Measurements from ENCODE around the gene CCDC93.
"Not testable (repeated sequence)": the region's sequence is repeated elsewhere in the genome, so short reads cannot be mapped to it uniquely, and the experiment has no call there.

Gene CCDC93

GRCh38 chr2:117952701-117953100 lies 61.2 kb downstream of the CCDC93 start:
- peak; percentile 44 for DNase-seq (ENCODE audit: low spot score)

DNA sequence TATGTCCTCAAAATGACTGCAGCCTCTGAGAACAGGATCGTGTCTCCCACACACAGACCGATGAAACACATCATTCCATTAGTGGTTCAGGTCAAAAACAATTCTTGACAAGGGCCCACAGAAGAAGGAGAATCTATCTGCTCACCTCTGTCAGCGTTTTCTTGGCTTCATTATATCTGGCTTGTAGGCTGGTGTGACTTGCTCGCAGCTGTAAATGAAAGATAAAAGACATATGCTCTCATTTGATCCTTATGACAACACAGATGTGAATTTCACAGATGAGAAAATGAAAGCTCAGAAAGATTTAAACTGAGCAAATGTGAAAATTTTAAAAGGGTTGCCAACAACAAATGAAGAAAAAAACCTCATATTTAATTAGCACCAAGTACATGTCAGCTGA lies 61.6 kb downstream of the CCDC93 start:
- DNase-seq (ENCODE audit: low spot score): peak; percentile 83

GRCh38 chr2:117949806-117950205 lies 64.1 kb downstream of the CCDC93 start:
- peak; percentile 54 for DNase-seq (ENCODE audit: low spot score)

GRCh38 chr2:117948615-117949014 lies 65.3 kb downstream of the CCDC93 start:
- no peak for DNase-seq (ENCODE audit: low spot score)

DNA sequence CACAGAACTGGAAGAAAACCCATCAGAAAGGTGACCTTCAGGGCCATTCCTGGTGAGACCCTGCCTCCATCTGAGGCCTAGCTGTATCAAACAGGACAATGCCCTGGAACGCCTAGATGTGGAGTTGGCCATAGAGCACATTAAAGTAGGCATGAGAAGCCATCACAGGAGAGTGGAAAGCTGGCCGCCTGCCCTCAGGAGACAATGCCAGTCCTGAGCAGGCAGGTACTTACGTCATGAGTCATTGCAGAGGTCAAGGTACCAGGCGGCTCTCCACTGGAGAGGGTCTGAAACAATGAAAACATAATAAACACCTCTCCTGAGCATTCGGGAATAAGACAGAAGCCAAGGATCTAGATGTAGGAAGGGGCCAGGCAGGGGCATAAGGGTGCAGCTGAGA lies 68.6 kb downstream of the CCDC93 start:
- no peak for DNase-seq (ENCODE audit: low spot score)

DNA sequence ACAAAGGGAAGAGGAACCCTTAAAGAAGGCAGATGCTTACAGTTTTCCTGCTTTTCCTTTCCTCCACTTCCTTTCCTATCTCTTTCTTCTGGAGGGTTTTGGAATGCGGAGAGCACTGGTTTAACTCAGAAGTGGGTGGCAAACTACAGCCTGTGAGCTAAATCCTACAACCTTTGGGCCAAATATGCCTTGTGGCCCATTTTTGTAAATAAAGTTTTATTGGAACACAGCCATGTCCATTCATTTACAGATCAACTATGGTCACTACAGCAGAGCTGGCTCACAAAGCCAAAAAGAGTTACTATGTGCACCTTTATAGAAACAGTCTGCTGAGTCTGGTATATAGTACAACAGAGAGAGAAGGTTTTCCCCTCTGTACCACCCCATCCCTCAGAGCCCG lies 69.1 kb downstream of the CCDC93 start:
- no peak for DNase-seq (ENCODE audit: low spot score)

- DNase-seq (ENCODE audit: low spot score): no peak
Measured at GRCh38 chr2:117943013-117943672, 70.7 kb downstream of the CCDC93 start.

GRCh38 chr2:117942551-117942950 lies 71.3 kb downstream of the CCDC93 start:
- no peak for DNase-seq (ENCODE audit: low spot score)

- no peak for DNase-seq (ENCODE audit: low spot score)
Measured at GRCh38 chr2:117941693-117942092, 72.2 kb downstream of the CCDC93 start.

DNA sequence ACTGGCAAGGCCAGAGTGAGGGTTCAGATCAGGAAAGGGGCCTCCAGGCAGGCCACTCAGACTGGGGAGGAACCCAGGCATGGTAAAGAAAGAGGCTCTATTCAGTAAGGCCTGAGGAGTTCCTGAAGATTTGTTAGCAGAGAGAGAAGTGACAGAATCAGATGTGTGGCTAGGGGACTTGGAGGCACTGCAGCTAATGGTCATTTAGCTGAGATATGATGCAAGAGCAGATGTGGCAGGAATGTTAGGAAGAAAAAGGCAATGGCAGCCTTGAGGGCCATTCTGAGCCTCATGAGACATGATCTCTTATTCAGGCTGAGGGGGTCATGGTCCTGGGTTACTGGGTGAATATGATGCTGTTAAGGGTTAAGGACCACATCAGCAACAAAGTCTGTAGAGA lies 73.4 kb downstream of the CCDC93 start:
- no peak for DNase-seq (ENCODE audit: low spot score)

DNA sequence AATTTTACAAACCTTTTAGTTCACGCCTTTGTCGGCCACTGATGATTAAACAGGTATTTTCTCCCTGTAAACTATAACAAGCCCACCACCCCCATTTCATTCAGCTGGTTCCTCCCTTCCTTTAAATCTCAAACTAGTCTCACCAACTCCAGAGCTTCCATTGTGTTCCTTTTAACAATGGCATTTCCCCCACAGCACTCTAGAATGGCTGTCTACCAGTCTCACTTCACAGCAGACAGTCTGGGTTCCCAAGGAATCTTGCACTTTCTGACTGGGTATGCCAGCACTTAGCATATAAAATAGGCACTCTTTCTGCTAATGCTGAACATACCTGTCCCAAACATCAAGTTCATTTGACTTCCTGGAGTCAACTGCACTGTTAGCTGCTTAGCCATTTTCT lies 75.3 kb downstream of the CCDC93 start:
- no peak for DNase-seq (ENCODE audit: low spot score)

- no peak for DNase-seq (ENCODE audit: low spot score)
Measured at GRCh38 chr2:117936871-117937428, 76.9 kb downstream of the CCDC93 start.

- no peak for DNase-seq (ENCODE audit: low spot score)
Measured at GRCh38 chr2:117935954-117936353, 77.9 kb downstream of the CCDC93 start.

GRCh38 chr2:117935456-117935855 lies 78.4 kb downstream of the CCDC93 start:
- no peak for DNase-seq (ENCODE audit: low spot score)

- no peak for DNase-seq (ENCODE audit: low spot score)
Measured at GRCh38 chr2:117933884-117934354, 80.0 kb downstream of the CCDC93 start.

GRCh38 chr2:117931978-117932377 lies 81.9 kb downstream of the CCDC93 start:
- DNase-seq (ENCODE audit: low spot score): no peak

- DNase-seq (ENCODE audit: low spot score): no peak
Measured at GRCh38 chr2:117931266-117931665, 82.6 kb downstream of the CCDC93 start.

DNA sequence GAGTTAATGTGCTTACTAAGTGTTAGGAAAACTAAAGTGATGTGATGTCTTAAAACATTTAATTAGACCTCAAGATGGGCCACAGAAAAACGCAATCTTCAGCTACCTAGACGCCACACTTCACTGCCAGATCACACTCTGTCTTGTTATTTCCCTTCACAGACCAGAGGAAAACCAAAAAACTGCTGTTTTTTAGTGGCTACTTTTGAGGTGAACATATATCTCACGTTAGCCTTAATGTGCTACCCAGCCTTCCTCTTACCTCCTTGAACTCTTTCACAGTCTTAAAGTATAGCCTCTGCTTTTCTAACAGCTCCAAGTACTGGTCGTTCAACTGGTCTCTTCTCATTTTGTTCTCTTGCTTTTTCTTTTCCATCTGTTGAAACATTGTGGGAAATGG lies 83.1 kb downstream of the CCDC93 start:
- DNase-seq (ENCODE audit: low spot score): no peak

GRCh38 chr2:117923471-117923870 lies 90.4 kb downstream of the CCDC93 start:
- DNase-seq (ENCODE audit: low spot score): not testable (repeated sequence)

- DNase-seq (ENCODE audit: low spot score): no peak
Measured at GRCh38 chr2:117921520-117921919, 92.3 kb downstream of the CCDC93 start.

GRCh38 chr2:117918608-117919007 lies 95.3 kb downstream of the CCDC93 start:
- DNase-seq (ENCODE audit: low spot score): no peak

- DNase-seq (ENCODE audit: low spot score): peak; percentile 9
Measured at GRCh38 chr2:117917223-117917917, 96.5 kb downstream of the CCDC93 start.

DNA sequence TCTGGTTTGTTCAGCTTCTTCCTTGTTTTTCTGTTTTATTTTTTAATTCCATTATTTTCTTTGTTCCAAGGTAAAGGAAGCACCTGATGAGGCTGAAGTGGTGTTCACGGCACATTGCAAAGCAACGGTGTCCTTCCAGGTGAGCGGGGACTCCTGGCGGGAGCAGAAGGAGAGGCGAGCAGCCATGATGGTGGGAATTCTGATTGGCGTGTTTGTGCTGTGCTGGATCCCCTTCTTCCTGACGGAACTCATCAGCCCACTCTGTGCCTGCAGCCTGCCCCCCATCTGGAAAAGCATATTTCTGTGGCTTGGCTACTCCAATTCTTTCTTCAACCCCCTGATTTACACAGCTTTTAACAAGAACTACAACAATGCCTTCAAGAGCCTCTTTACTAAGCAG lies 110.9 kb downstream of the CCDC93 start:
- DNase-seq (ENCODE audit: low spot score): no peak

All from hematopoietic multipotent progenitor cell treated with erythropoietin and hydrocortisone succinate and interleukin-3 and kit ligand, for 15 days (in vitro differentiated cells).